Parathyroid adenoma (tissue), 2 donors: ENCODE results near the gene LANCL2.

ENCODE experiments used
- H2AFZ ChIP-seq: fragments of 300-600 bp; sonication (generic); one replicate; pipeline ENCODE4 v1.7.0; 2017; ENCODE audit warnings: antibody characterized with exemption, mild to moderate bottlenecking
- H3K27ac ChIP-seq: fragments of 300-600 bp; sonication (generic); one replicate; pipeline ENCODE4 v1.7.0; 2017
- H3K27me3 ChIP-seq: fragments of 300-600 bp; sonication (generic); one replicate; pipeline ENCODE4 v1.7.0; 2017; ENCODE audit warnings: low read length; ENCODE audit not compliant: control insufficient read depth, insufficient read depth
- H3K36me3 ChIP-seq: fragments of 300-600 bp; sonication (generic); one replicate; pipeline ENCODE4 v1.7.0; 2017; ENCODE audit warnings: low read length; ENCODE audit not compliant: control insufficient read depth, insufficient read depth
- H3K4me1 ChIP-seq: fragments of 300-600 bp; sonication (generic); one replicate; pipeline ENCODE4 v1.7.0; 2017; ENCODE audit warnings: control low read depth
- H3K4me2 ChIP-seq: fragments of 300-600 bp; sonication (generic); one replicate; pipeline ENCODE4 v1.7.0; 2017; ENCODE audit warnings: low read length
- H3K4me3 ChIP-seq: fragments of 300-600 bp; sonication (generic); one replicate; pipeline ENCODE4 v1.7.0; 2017; ENCODE audit warnings: low read depth, low read length
- H3K79me2 ChIP-seq: fragments of 300-600 bp; sonication (generic); one replicate; pipeline ENCODE4 v1.7.0; 2017; ENCODE audit warnings: control low read depth
- H3K9ac ChIP-seq: fragments of 300-600 bp; sonication (generic); one replicate; pipeline ENCODE4 v1.7.0; 2017; ENCODE audit warnings: mild to moderate bottlenecking
- H3K9me3 ChIP-seq: fragments of 300-600 bp; sonication (generic); one replicate; pipeline ENCODE4 v1.7.0; 2017; ENCODE audit warnings: low read length; ENCODE audit not compliant: control insufficient read depth
- TF ChIP-seq, protein P1 (sequence below): fragments of 300-600 bp; sonication (generic); IDR thresholded peaks from one replicate; pipeline ENCODE4 v1.7.0; 2017; ENCODE audit warnings: antibody characterized with exemption, mild to moderate bottlenecking
- donor health status: primary hyperparathyroidism.

LANCL2 gene

DNA sequence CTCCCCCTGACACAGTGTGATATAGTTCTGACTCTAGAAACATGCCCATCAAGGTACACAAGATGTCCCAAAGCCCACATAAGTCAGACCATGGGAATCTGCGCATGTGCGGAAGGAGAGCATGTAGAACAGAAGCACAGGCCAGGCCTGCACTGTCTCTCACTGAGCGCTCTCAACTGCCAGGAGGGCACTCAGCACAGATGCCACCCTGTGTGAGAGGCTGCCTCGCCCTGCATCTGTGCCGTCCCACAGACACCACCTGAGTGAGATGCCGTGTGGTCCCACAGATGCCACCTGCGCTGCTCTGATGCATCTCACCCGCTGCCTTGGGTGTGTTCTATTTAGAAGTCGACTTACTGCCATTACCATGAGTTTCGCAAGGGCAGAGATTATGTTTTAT, 108.8 kb downstream of the LANCL2 start:
- no peak overlapping the region for H3K4me3 ChIP-seq
- no peaks in the 10 kb centered on the region for H3K9me3 ChIP-seq
- no peaks in the 10 kb centered on the region for H3K4me1 ChIP-seq
- no peaks in the 10 kb centered on the region for H3K27me3 ChIP-seq
- H3K36me3 ChIP-seq = no peaks in the 10 kb centered on the region
- TF ChIP-seq, protein P1, sequence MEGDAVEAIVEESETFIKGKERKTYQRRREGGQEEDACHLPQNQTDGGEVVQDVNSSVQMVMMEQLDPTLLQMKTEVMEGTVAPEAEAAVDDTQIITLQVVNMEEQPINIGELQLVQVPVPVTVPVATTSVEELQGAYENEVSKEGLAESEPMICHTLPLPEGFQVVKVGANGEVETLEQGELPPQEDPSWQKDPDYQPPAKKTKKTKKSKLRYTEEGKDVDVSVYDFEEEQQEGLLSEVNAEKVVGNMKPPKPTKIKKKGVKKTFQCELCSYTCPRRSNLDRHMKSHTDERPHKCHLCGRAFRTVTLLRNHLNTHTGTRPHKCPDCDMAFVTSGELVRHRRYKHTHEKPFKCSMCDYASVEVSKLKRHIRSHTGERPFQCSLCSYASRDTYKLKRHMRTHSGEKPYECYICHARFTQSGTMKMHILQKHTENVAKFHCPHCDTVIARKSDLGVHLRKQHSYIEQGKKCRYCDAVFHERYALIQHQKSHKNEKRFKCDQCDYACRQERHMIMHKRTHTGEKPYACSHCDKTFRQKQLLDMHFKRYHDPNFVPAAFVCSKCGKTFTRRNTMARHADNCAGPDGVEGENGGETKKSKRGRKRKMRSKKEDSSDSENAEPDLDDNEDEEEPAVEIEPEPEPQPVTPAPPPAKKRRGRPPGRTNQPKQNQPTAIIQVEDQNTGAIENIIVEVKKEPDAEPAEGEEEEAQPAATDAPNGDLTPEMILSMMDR = no peak
- no peak overlapping the region for H3K27ac ChIP-seq
- no peak overlapping the region for H2AFZ ChIP-seq
- H3K9ac ChIP-seq = no peak overlapping the region
- H3K4me2 ChIP-seq = no peak overlapping the region
- H3K79me2 ChIP-seq = no peaks in the 10 kb centered on the region

DNA sequence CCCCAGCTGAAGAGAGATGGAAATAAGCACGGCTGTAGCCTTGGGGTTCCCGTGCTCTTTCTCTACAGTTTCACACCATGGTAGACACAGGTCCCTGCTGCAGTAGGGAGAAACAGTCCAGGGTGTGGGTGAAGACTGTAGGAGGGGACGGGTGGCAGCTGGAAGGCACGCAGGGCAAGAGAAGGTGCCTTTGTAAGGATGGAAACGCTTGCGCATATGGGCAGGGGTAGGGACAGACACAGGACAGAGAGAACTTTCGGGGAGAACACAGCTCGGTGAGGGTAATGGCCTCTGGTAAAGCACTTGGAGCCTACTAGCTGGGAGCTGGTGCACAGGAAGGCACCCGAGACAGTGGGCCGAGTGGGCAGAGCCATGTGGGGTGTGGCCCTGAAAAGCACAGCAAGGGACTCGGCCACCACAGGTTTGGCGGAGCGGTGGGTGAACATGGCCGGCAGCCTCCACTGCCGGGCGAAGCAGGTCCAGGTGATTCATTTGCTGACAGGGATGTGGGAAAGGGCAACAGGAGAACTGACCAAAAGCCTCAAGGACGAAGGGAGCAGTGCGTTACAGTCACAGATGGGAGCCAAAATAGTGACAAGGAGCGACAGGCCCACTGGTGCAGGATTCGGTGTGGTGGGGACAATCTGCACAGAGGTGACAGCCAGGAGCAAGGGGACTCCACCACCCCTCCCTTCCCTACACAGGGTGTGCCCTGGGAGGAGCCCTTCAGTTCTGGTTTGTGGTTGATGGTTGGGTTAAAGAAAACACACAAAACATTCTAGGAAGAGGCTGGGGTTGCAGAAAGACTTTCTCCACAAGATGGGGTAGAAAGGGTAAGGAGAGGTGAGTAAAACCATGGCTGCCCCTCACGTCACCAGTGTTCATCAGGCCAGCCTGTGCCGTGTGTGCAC, 110.1 kb downstream of the LANCL2 start:
- Histone ChIP-seq H3K27ac (no peak overlapping the region), H3K27me3 (no peaks in the 10 kb centered on the region), H3K9me3 (no peaks in the 10 kb centered on the region), H3K9ac (no peak overlapping the region), H2AFZ (no peak overlapping the region), H3K4me3 (no peak overlapping the region), H3K79me2 (no peaks in the 10 kb centered on the region), H3K4me1 (no peaks in the 10 kb centered on the region), H3K36me3 (no peaks in the 10 kb centered on the region), H3K4me2 (no peak overlapping the region)
- TF ChIP-seq, protein P1 = no peak

DNA sequence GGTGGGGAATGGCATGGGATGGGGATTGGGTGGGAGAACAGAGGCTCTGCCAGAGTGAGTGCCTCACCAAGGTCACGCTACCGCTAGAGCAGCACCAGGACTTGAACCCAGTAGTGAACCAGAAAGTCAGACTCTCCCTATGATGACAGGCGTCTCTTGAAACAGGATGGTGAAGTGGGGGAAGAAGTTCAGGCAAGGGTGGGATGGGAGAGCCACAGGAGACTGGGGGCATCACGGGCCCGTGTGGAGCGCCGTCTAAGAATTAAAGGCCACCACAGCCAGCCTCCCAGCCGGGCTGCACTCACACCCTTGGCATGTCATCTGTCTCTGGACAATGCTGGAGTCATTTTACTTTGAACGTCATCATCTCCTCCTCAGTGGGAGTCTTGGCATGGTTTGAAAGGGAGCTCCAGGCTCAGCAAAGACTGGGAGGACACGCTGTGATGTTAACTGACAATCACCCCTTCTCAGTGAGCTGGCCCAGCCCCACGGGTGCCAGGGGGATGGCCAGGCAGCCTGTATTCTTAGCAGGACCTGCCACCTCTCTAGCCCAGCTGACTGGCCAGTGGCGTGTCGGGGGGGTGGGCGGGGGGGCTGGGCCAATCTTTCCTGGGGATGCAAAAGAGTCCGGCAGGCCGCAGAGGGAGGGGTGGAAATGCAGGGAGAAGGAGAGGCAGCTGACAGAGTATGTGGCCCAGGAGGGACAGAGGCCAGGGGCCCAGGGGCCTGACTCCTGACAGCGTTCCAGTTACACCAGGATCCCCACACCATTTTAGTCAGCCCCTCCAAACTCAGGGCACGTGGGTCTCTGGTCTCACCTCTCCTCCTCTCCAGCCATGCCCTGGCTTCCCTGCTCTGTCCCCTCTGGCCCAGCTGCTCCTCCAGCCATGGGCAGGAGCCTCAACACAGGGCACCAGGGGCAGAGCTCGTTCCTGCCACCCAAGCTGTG, 111.0 kb downstream of the LANCL2 start:
- TF ChIP-seq, protein P1 = no peak

GRCh38 chr7:55476852-55477780, 112.0 kb downstream of the LANCL2 start:
- no peak overlapping the region for H3K27ac ChIP-seq

More for the DNA sequence above, 111.0 kb downstream of the LANCL2 start:
- Histone ChIP-seq H3K9me3 (no peaks in the 10 kb centered on the region), H3K27ac (no peak overlapping the region), H2AFZ (no peak overlapping the region), H3K4me3 (no peak overlapping the region), H3K27me3 (no peaks in the 10 kb centered on the region), H3K9ac (no peak overlapping the region), H3K4me2 (no peak overlapping the region), H3K4me1 (no peaks in the 10 kb centered on the region), H3K79me2 (no peaks in the 10 kb centered on the region), H3K36me3 (no peaks in the 10 kb centered on the region)

More at GRCh38 chr7:55476852-55477780, 112.0 kb downstream of the LANCL2 start:
- H3K27me3 ChIP-seq = no peaks in the 10 kb centered on the region
- no peaks in the 10 kb centered on the region for H3K9me3 ChIP-seq
- no peak overlapping the region for H3K4me2 ChIP-seq
- no peaks in the 10 kb centered on the region for H3K4me1 ChIP-seq
- H3K79me2 ChIP-seq = no peaks in the 10 kb centered on the region
- no peak overlapping the region for H3K9ac ChIP-seq
- no peak overlapping the region for H2AFZ ChIP-seq
- H3K4me3 ChIP-seq = no peak overlapping the region
- TF ChIP-seq, protein P1 = no peak
- H3K36me3 ChIP-seq = no peaks in the 10 kb centered on the region
